Lower leg skin (tissue), 3 donors: ENCODE measurements around the gene CRMP1.

Experiments used
- POLR2A ChIP-seq, 2 donors: fragments of 450-650 bp; IDR thresholded peaks; one replicate each; pipeline ENCODE4 v1.6.1; 2016 to 2017; ENCODE audit warnings: antibody characterized with exemption in 2 of 2, mild to moderate bottlenecking in 1 of 2, moderate library complexity in 1 of 2
- TF ChIP-seq, protein P1 (sequence below), 3 donors: fragments of 450-650 bp; IDR thresholded peaks; one replicate each; pipeline ENCODE4 v1.5.1; 2016; ENCODE audit warnings: antibody characterized with exemption in 3 of 3, mild to moderate bottlenecking in 3 of 3, moderate library complexity in 2 of 3

- TF ChIP-seq, protein P1, sequence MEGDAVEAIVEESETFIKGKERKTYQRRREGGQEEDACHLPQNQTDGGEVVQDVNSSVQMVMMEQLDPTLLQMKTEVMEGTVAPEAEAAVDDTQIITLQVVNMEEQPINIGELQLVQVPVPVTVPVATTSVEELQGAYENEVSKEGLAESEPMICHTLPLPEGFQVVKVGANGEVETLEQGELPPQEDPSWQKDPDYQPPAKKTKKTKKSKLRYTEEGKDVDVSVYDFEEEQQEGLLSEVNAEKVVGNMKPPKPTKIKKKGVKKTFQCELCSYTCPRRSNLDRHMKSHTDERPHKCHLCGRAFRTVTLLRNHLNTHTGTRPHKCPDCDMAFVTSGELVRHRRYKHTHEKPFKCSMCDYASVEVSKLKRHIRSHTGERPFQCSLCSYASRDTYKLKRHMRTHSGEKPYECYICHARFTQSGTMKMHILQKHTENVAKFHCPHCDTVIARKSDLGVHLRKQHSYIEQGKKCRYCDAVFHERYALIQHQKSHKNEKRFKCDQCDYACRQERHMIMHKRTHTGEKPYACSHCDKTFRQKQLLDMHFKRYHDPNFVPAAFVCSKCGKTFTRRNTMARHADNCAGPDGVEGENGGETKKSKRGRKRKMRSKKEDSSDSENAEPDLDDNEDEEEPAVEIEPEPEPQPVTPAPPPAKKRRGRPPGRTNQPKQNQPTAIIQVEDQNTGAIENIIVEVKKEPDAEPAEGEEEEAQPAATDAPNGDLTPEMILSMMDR (IDR thresholded peaks at IDR 0.05): no peak
- no peak for TF ChIP-seq POLR2A (IDR thresholded peaks at IDR 0.05)
These were observed 82.7 kb downstream of the CRMP1 start for GRCh38 chr4:5810151-5810550.
